ENCODE measurements around the gene ACO1. TPM values are rescaled to one million over a fixed set of nuclear protein-coding genes. Genes with fewer than 3 reads are reported as not detected.

ACO1 gene
- total RNA-seq, 1 experiment from 2014 or later: 36.2 TPM

- intact Hi-C loops (cut with micrococcal nuclease): no loop called here
- Histone ChIP-seq H2AFZ (ENCODE audit: low read depth, low read length, poor library complexity, severe bottlenecking) (no peak overlapping the region), H3K9me2 (ENCODE audit: insufficient read depth) (no peaks in the 10 kb centered on the region), H3K9me3 (ENCODE audit: control insufficient read depth in 1 of 2, insufficient read depth in 1 of 2, low read depth in 1 of 2, low read length in 2 of 2) (no peaks in the 10 kb centered on the region), H3K79me2 (ENCODE audit: insufficient read depth, low read length) (no peaks in the 10 kb centered on the region), H4K20me1 (ENCODE audit: insufficient read depth) (no peaks in the 10 kb centered on the region), H3K4me1 (ENCODE audit: control insufficient read depth in 1 of 2, insufficient read depth in 2 of 2, low read length in 2 of 2) (no peaks in the 10 kb centered on the region), H3K36me3 (ENCODE audit: control insufficient read depth in 1 of 2, insufficient read depth in 2 of 2, low read length in 2 of 2) (peaks cover 2 to 10% of the 10 kb centered on the region in 2 experiments; a peak in 3 of 4 replicates), H3K9ac (ENCODE audit: low read length) (no peak overlapping the region), H3K27me3 (ENCODE audit: insufficient read depth, low read length) (no peaks in the 10 kb centered on the region), H3K4me2 (ENCODE audit: low read length) (no peak overlapping the region), H3K27ac (ENCODE audit: low read depth, low read length) (no peak overlapping the region), H3K4me3 (replicated peaks in 1 of 2; ENCODE audit: low read depth in 1 of 2, low read length in 2 of 2) (no peak overlapping the region)
- ChIA-PET POLR2A (no interaction called here), CTCF (interaction anchor here (1.5 kb wide), 1 partner anchor 41 kb away, joined by 3 read pairs; no protein-coding TSS in a partner anchor), RAD21 (ENCODE audit: low non-redundant PET in 1 of 2, low total read pairs in 2 of 2, uncharacterized antibody in 2 of 2, unreplicated experiment in 2 of 2) (no interaction called here)
- BruUV-seq (replicated peaks): no TSS peak
- DNase-seq (ENCODE audit: low read depth, low spot score) (no peak), ATAC-seq (no peak)
- TF ChIP-seq MAX (IDR thresholded peaks at IDR 0.05) (no peak), EZH2phosphoT487 (IDR thresholded peaks at IDR 0.05; ENCODE audit: borderline replicate concordance) (no peak), SRF (IDR thresholded peaks at IDR 0.05; ENCODE audit: low read depth) (no peak), CTCF (IDR thresholded peaks at IDR 0.05 in 2 of 3, conservative IDR thresholded peaks at IDR 0.05 in 1 of 3; ENCODE audit: borderline replicate concordance in 1 of 3, insufficient read depth in 1 of 3, low read depth in 2 of 3, low read length in 2 of 3) (no peak), SP1 (IDR thresholded peaks at IDR 0.05; ENCODE audit: low read depth) (no peak), RAD21 (IDR thresholded peaks at IDR 0.05; ENCODE audit: low read depth) (no peak), CEBPB (IDR thresholded peaks at IDR 0.05; ENCODE audit: low read depth) (no peak), SIN3A (IDR thresholded peaks at IDR 0.05; ENCODE audit: low read depth) (no peak), POLR2AphosphoS5 (IDR thresholded peaks at IDR 0.05; ENCODE audit: low read depth, low read length) (no peak), EZH2 (IDR thresholded peaks at IDR 0.05) (no peak), ATF3 (IDR thresholded peaks at IDR 0.05) (no peak), EGR1 (IDR thresholded peaks at IDR 0.05; ENCODE audit: low read depth) (no peak)
Measured at GRCh38 chr9:32419921-32420320, 35.5 kb downstream of the ACO1 start.
